Measurements from ENCODE around the gene ZBTB7B. TPM values are rescaled to one million over a fixed set of nuclear protein-coding genes. Genes with fewer than 3 reads are reported as not detected.

ZBTB7B gene
- total RNA-seq, 2 donors from 2014 or later: 35.3 to 66.3 TPM

- no peak for TF ChIP-seq CTCF (IDR thresholded peaks at IDR 0.05)
- H3K27ac ChIP-seq: peak overlapping the region in 1 of 2 donors; percentile 49
- peaks cover 3% of the 10 kb centered on the region for H3K36me3 ChIP-seq
- ATAC-seq (ENCODE audit: insufficient number of reproducible peaks, low FRiP score, low read depth) (no peak), DNase-seq (ENCODE audit: low spot score) (no peak)
- no peaks in the 10 kb centered on the region for H3K9me3 ChIP-seq
- peaks cover 37 to 49% of the 10 kb centered on the region in 2 donors for H3K4me1 ChIP-seq (ENCODE audit: control insufficient read depth in 1 of 2, low read depth in 2 of 2)
- H3K27me3 ChIP-seq (replicated peaks; ENCODE audit: insufficient read depth): no peaks in the 10 kb centered on the region
- no peak overlapping the region for H3K4me3 ChIP-seq
These were observed 8.9 kb downstream of the ZBTB7B start for GRCh38 chr1:155011437-155012025.

GRCh38 chr1:155012026-155012546, 9.5 kb downstream of the ZBTB7B start:
- H3K4me1 ChIP-seq (ENCODE audit: control insufficient read depth in 1 of 2, low read depth in 2 of 2): peaks cover 36 to 43% of the 10 kb centered on the region in 2 donors

GRCh38 chr1:155012776-155013602, 10.4 kb downstream of the ZBTB7B start:
- Histone ChIP-seq H3K27me3 (replicated peaks; ENCODE audit: insufficient read depth) (no peaks in the 10 kb centered on the region), H3K4me1 (ENCODE audit: control insufficient read depth in 1 of 2, low read depth in 2 of 2) (peaks cover 31 to 40% of the 10 kb centered on the region in 2 donors), H3K9me3 (no peaks in the 10 kb centered on the region), H3K4me3 (no peak overlapping the region), H3K27ac (peak overlapping the region in 1 of 2 donors; percentile 49), H3K36me3 (peaks cover 3% of the 10 kb centered on the region)
- no peak for TF ChIP-seq CTCF (IDR thresholded peaks at IDR 0.05)
- DNase-seq (ENCODE audit: low spot score): no peak
- no peak for ATAC-seq (ENCODE audit: insufficient number of reproducible peaks, low FRiP score, low read depth)

More at GRCh38 chr1:155012026-155012546, 9.5 kb downstream of the ZBTB7B start:
- H3K36me3 ChIP-seq: peaks cover 3% of the 10 kb centered on the region
- no peak for TF ChIP-seq CTCF (IDR thresholded peaks at IDR 0.05)
- H3K27me3 ChIP-seq (replicated peaks; ENCODE audit: insufficient read depth): no peaks in the 10 kb centered on the region
- no peaks in the 10 kb centered on the region for H3K9me3 ChIP-seq
- ATAC-seq (ENCODE audit: insufficient number of reproducible peaks, low FRiP score, low read depth): no peak
- H3K4me3 ChIP-seq: no peak overlapping the region
- H3K27ac ChIP-seq: peak overlapping the region in 1 of 2 donors; percentile 49
- peak; percentile 46 for DNase-seq (ENCODE audit: low spot score)

GRCh38 chr1:155013632-155014031, 11.0 kb downstream of the ZBTB7B start:
- Histone ChIP-seq H3K4me1 (ENCODE audit: control insufficient read depth in 1 of 2, low read depth in 2 of 2) (peaks cover 27 to 36% of the 10 kb centered on the region in 2 donors), H3K9me3 (no peaks in the 10 kb centered on the region), H3K36me3 (peaks cover 3% of the 10 kb centered on the region), H3K27ac (no peak overlapping the region), H3K4me3 (no peak overlapping the region), H3K27me3 (replicated peaks; ENCODE audit: insufficient read depth) (no peaks in the 10 kb centered on the region)
- no peak for DNase-seq (ENCODE audit: low spot score)
- ATAC-seq (ENCODE audit: insufficient number of reproducible peaks, low FRiP score, low read depth): no peak
- no peak for TF ChIP-seq CTCF (IDR thresholded peaks at IDR 0.05)
